ENCODE measurements around the gene DENND4C.
"Not testable (repeated sequence)": the region's sequence is repeated elsewhere in the genome, so short reads cannot be mapped to it uniquely, and the experiment has no call there.

The DENND4C gene

GRCh38 chr9:19410195-19410503 is 179.7 kb downstream of the DENND4C start:
- no peak for DNase-seq (ENCODE audit: low spot score)
- peak overlapping the region; percentile 94 for H3K4me3 ChIP-seq
- H3K27ac ChIP-seq, result no peak overlapping the region
- no peak for TF ChIP-seq CTCF (IDR thresholded peaks at IDR 0.05)

DNA sequence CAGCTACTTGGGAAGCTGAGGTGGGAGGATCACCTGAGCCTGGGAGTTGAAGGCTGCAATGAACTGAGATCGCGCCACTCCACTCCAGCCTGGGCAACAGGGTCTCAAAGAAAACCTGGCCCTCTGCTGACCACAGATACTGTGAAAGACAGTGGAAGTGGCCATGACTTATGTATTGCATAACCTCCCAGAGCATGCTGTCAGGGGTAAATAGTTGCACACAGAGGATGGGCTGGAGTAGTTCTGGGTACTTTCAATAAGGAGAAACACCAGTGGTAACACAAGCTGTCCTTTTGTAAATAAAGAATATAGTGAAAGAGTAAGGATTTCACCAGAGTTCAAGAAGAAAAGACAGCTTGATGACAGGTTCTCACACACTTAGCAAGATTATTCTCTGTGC is 180.1 kb downstream of the DENND4C start:
- Histone ChIP-seq H3K4me3 (no peak overlapping the region), H3K27ac (no peak overlapping the region)
- TF ChIP-seq CTCF (IDR thresholded peaks at IDR 0.05), result no peak
- DNase-seq (ENCODE audit: low spot score), result no peak

DNA sequence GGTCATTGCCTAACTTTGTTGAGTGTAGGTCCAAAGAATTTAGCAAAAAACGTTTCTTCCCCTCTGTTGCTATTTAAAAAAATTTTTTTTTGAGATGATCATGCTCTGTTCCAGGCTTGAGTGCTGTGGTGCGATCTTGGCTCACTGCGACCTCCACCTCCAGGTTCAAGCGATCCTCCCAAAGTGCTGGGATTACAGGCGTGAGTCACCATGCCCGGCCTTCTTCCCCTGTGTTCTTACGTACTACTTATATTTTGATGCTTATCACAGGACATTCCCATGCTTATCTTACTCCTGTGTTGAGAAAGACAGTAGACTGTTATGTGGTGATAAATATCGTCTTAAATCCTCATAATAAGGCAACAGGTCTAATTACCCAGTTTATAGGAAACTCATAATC is 180.8 kb downstream of the DENND4C start:
- no peak overlapping the region for H3K27ac ChIP-seq
- no peak for DNase-seq (ENCODE audit: low spot score)
- no peak for TF ChIP-seq CTCF (IDR thresholded peaks at IDR 0.05)

GRCh38 chr9:19413456-19413855 is 183.0 kb downstream of the DENND4C start:
- H3K4me3 ChIP-seq; H3K27ac ChIP-seq; DNase-seq (ENCODE audit: low spot score): not testable (repeated sequence)

More for the DNA sequence above, 180.8 kb downstream of the DENND4C start:
- H3K4me3 ChIP-seq, result no peak overlapping the region

DNA sequence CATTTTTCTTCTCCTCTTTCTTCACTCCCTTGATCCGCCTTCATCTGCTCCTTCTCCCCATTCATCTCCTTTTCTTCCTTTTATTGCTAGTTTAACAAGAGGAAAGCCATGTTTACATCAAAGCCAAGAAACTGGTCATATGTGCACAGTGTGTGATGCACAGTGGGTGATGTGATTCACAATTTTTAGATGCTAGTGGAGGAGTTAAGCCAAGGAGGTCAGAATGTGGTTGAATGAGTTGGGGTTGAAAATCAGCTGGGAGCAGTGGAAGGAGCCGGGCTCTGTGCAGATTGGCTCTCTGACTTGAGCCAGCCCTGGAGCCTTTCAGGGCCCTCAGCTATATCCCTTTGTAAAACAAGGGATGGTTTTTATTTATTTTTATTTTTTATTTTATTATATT is 185.7 kb downstream of the DENND4C start:
- no peak for DNase-seq (ENCODE audit: low spot score)
- no peak overlapping the region for H3K4me3 ChIP-seq
- no peak for TF ChIP-seq CTCF (IDR thresholded peaks at IDR 0.05)
- H3K27ac ChIP-seq, result no peak overlapping the region

- Histone ChIP-seq H3K27ac (no peak overlapping the region), H3K4me3 (no peak overlapping the region)
- TF ChIP-seq CTCF (IDR thresholded peaks at IDR 0.05), result no peak
- no peak for DNase-seq (ENCODE audit: low spot score)
Observed at GRCh38 chr9:19420877-19421276, 190.4 kb downstream of the DENND4C start.

All from coronary artery (tissue), 2 donors.